Tibial artery (tissue), 4 donors: ENCODE results near the gene KLHL34.

Source experiments
- DNase-seq, 2 donors: peaks; one replicate each; pipeline ENCODE4 v3.0.0-alpha.2; 2019
- H3K27ac ChIP-seq, 2 donors: fragments of 200-600 bp; sonication (generic) in 1 of 2; 1 replicate in 1 of 2; 2 replicates in 1 of 2; pipeline ENCODE4 v1.5.1; 2018 to 2019; ENCODE audit warnings: mild to moderate bottlenecking in 1 of 2
- H3K27me3 ChIP-seq, 2 donors: fragments of 200-600 bp; sonication (generic) in 1 of 2; one replicate each; pipeline versions ENCODE4 v1.5.1 to v1.6.0; 2016 to 2019
- H3K36me3 ChIP-seq, 3 donors: fragments of 200-600 bp; sonication (generic) in 2 of 3; one replicate each; pipeline ENCODE4 v1.5.1; 2016 to 2019; ENCODE audit warnings: mild to moderate bottlenecking in 2 of 3
- H3K4me1 ChIP-seq, 4 donors: fragments of 200-600 bp; sonication (generic) in 2 of 4; 1 replicate in 3 of 4; 2 replicates in 1 of 4; pipeline ENCODE4 v1.5.1; 2016 to 2019
- H3K4me3 ChIP-seq, 2 donors: fragments of 200-600 bp; sonication (generic) in 1 of 2; 1 replicate in 1 of 2; 2 replicates in 1 of 2; pipeline ENCODE4 v1.5.1; 2018 to 2019; ENCODE audit warnings: mild to moderate bottlenecking in 2 of 2
- H3K9me3 ChIP-seq, 3 donors: fragments of 200-600 bp; sonication (generic) in 1 of 3; one replicate each; pipeline ENCODE4 v1.5.1; 2016 to 2019
- CTCF ChIP-seq, 2 experiments: fragments of 200-600 bp in 1 of 2; fragments of 450-650 bp in 1 of 2; IDR thresholded peaks; one replicate each; pipeline ENCODE4 v1.5.1; 2017 to 2019; ENCODE audit warnings: antibody characterized with exemption in 2 of 2, mild to moderate bottlenecking in 1 of 2, moderate library complexity in 1 of 2
- intact Hi-C: fragments of 100-400 bp; cut with DNase I; formaldehyde crosslinking; loops from one replicate; pipeline ENCODE4 v1.15.0; 2023; ENCODE audit warnings: low total_unique reads

KLHL34 gene

GRCh38 chrX:21698272-21698671 is 40.1 kb upstream of the KLHL34 start:
- Histone ChIP-seq H3K27me3 (no peaks in the 10 kb centered on the region), H3K4me1 (no peaks in the 10 kb centered on the region), H3K4me3 (no peak overlapping the region), H3K27ac (no peak overlapping the region), H3K9me3 (no peaks in the 10 kb centered on the region), H3K36me3 (no peaks in the 10 kb centered on the region)
- intact Hi-C loops: no loop called here
- TF ChIP-seq CTCF (IDR thresholded peaks at IDR 0.05): no peak
- no peak for DNase-seq

GRCh38 chrX:21691512-21692018 is 33.4 kb upstream of the KLHL34 start:
- Histone ChIP-seq H3K36me3 (no peaks in the 10 kb centered on the region), H3K9me3 (no peaks in the 10 kb centered on the region), H3K4me1 (no peaks in the 10 kb centered on the region), H3K27ac (no peak overlapping the region), H3K27me3 (no peaks in the 10 kb centered on the region), H3K4me3 (no peak overlapping the region)
- no peak for DNase-seq
- intact Hi-C loops: no loop called here
- no peak for TF ChIP-seq CTCF (IDR thresholded peaks at IDR 0.05)

GRCh38 chrX:21683941-21684340 is 25.8 kb upstream of the KLHL34 start:
- no peaks in the 10 kb centered on the region for H3K9me3 ChIP-seq
- no peaks in the 10 kb centered on the region for H3K36me3 ChIP-seq
- no peak overlapping the region for H3K4me3 ChIP-seq
- no peak for DNase-seq
- no peak overlapping the region for H3K27ac ChIP-seq
- TF ChIP-seq CTCF (IDR thresholded peaks at IDR 0.05): no peak
- intact Hi-C loops: no loop called here
- H3K4me1 ChIP-seq: no peaks in the 10 kb centered on the region
- no peaks in the 10 kb centered on the region for H3K27me3 ChIP-seq

- no peak for DNase-seq
- Histone ChIP-seq H3K9me3 (no peaks in the 10 kb centered on the region), H3K36me3 (no peaks in the 10 kb centered on the region), H3K4me3 (no peak overlapping the region), H3K27me3 (no peaks in the 10 kb centered on the region), H3K27ac (no peak overlapping the region), H3K4me1 (no peaks in the 10 kb centered on the region)
- intact Hi-C loops: no loop called here
- TF ChIP-seq CTCF (IDR thresholded peaks at IDR 0.05): no peak
These were observed 20.0 kb upstream of the KLHL34 start for GRCh38 chrX:21678048-21678612.

GRCh38 chrX:21675931-21676330 is 17.8 kb upstream of the KLHL34 start:
- Histone ChIP-seq H3K27me3 (no peaks in the 10 kb centered on the region), H3K4me1 (no peaks in the 10 kb centered on the region), H3K9me3 (no peaks in the 10 kb centered on the region), H3K27ac (no peak overlapping the region), H3K36me3 (no peaks in the 10 kb centered on the region), H3K4me3 (no peak overlapping the region)
- no peak for TF ChIP-seq CTCF (IDR thresholded peaks at IDR 0.05)
- no peak for DNase-seq
- intact Hi-C loops: no loop called here
